ENCODE data around the gene ATP2C1. TPM values are rescaled to one million over a fixed set of nuclear protein-coding genes. Genes with fewer than 3 reads are reported as not detected.

ATP2C1 gene
- total RNA-seq, 1 donor from 2014 or later: 34.1 TPM

- peaks cover 0 to 3% of the 10 kb centered on the region in 2 donors for H3K36me3 ChIP-seq
- no peaks in the 10 kb centered on the region for H3K4me1 ChIP-seq
Measured at GRCh38 chr3:130973406-130973805, 79.5 kb downstream of the ATP2C1 start.

GRCh38 chr3:130974201-130974600 is 80.3 kb downstream of the ATP2C1 start:
- DNase-seq (ENCODE audit: extremely low spot score in 2 of 2): no peak
- no peaks in the 10 kb centered on the region for H3K9me3 ChIP-seq
- intact Hi-C loops (cut with DNase I): no loop called here
- peaks cover 0 to 3% of the 10 kb centered on the region in 2 donors for H3K36me3 ChIP-seq
- no peak overlapping the region for H3K27ac ChIP-seq
- TF ChIP-seq POLR2AphosphoS5 (IDR thresholded peaks at IDR 0.05; ENCODE audit: insufficient read depth in 1 of 2, low read depth in 1 of 2) (no peak), POLR2A (IDR thresholded peaks at IDR 0.05) (no peak)
- TF ChIP-seq, protein P1, sequence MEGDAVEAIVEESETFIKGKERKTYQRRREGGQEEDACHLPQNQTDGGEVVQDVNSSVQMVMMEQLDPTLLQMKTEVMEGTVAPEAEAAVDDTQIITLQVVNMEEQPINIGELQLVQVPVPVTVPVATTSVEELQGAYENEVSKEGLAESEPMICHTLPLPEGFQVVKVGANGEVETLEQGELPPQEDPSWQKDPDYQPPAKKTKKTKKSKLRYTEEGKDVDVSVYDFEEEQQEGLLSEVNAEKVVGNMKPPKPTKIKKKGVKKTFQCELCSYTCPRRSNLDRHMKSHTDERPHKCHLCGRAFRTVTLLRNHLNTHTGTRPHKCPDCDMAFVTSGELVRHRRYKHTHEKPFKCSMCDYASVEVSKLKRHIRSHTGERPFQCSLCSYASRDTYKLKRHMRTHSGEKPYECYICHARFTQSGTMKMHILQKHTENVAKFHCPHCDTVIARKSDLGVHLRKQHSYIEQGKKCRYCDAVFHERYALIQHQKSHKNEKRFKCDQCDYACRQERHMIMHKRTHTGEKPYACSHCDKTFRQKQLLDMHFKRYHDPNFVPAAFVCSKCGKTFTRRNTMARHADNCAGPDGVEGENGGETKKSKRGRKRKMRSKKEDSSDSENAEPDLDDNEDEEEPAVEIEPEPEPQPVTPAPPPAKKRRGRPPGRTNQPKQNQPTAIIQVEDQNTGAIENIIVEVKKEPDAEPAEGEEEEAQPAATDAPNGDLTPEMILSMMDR (IDR thresholded peaks at IDR 0.05): no peak
- no peak overlapping the region for H3K4me3 ChIP-seq
- no peaks in the 10 kb centered on the region for H3K27me3 ChIP-seq
- H3K4me1 ChIP-seq: no peaks in the 10 kb centered on the region

More at GRCh38 chr3:130973406-130973805, 79.5 kb downstream of the ATP2C1 start:
- Histone ChIP-seq H3K27me3 (no peaks in the 10 kb centered on the region), H3K9me3 (no peaks in the 10 kb centered on the region), H3K27ac (no peak overlapping the region), H3K4me3 (no peak overlapping the region)
- no peak for DNase-seq (ENCODE audit: extremely low spot score in 2 of 2)
- no peak for TF ChIP-seq POLR2A (IDR thresholded peaks at IDR 0.05)
- TF ChIP-seq POLR2AphosphoS5 (IDR thresholded peaks at IDR 0.05; ENCODE audit: insufficient read depth in 1 of 2, low read depth in 1 of 2): no peak
- TF ChIP-seq, protein P1 (IDR thresholded peaks at IDR 0.05): no peak
- intact Hi-C loops (cut with DNase I): no loop called here

DNA sequence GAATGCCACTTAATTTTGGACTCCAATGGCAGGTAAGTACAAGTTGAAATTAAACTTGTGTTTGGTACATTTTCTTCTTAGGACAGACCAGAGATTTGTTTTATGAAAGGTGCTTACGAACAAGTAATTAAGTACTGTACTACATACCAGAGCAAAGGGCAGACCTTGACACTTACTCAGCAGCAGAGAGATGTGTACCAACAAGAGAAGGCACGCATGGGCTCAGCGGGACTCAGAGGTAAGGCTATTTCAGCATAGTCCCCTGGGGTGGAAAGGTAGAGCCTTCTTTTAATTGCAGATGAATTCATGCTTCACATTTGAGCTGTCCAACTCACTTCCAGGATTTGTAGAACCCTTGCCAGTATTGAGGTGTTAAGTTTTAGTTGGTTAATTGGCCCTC is 81.4 kb downstream of the ATP2C1 start:
- Histone ChIP-seq H3K9me3 (no peaks in the 10 kb centered on the region), H3K4me1 (no peaks in the 10 kb centered on the region), H3K4me3 (no peak overlapping the region), H3K27me3 (no peaks in the 10 kb centered on the region), H3K36me3 (peaks cover 0 to 3% of the 10 kb centered on the region in 2 donors), H3K27ac (no peak overlapping the region)
- TF ChIP-seq POLR2A (IDR thresholded peaks at IDR 0.05) (no peak), POLR2AphosphoS5 (IDR thresholded peaks at IDR 0.05; ENCODE audit: insufficient read depth in 1 of 2, low read depth in 1 of 2) (no peak)
- TF ChIP-seq, protein P1 (IDR thresholded peaks at IDR 0.05): no peak
- intact Hi-C loops (cut with DNase I): no loop called here
- DNase-seq (ENCODE audit: extremely low spot score in 2 of 2): no peak

DNA sequence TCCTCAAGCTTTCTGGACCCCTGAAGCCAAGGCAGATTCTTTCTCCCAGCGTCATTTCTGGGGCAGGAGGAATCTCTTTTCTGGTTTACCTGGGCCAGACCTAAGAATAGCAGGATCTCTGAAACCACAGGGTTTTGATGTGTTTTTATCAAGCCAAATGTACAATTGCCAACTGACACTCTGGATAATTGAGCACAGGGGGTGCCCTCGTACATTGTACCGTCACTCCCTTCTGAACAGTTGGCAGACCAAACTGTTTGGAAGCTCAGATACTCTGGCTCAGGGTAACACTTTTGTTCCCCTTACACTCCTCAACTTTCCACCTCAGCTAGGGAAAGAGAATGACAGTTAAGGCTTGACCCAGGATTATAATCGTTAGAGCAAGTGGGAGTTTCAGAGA is 82.8 kb downstream of the ATP2C1 start:
- no peak for DNase-seq (ENCODE audit: extremely low spot score in 2 of 2)
- no peak overlapping the region for H3K27ac ChIP-seq

DNA sequence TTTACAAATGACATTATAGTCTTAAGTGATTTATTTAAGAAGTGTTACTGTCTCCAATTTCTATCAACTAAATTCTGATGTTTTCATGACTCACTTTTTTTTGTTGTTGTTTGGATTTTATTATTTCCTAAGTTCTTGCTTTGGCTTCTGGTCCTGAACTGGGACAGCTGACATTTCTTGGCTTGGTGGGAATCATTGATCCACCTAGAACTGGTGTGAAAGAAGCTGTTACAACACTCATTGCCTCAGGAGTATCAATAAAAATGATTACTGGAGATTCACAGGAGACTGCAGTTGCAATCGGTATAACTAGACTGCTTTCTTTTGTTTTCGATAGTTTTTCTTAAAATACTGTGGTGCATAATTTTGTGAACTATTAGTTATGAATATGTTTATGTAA is 85.2 kb downstream of the ATP2C1 start:
- H3K36me3 ChIP-seq: no peaks in the 10 kb centered on the region

More for the DNA sequence above, 82.8 kb downstream of the ATP2C1 start:
- Histone ChIP-seq H3K4me3 (no peak overlapping the region), H3K36me3 (peaks cover 0 to under 1% of the 10 kb centered on the region in 2 donors), H3K9me3 (no peaks in the 10 kb centered on the region), H3K27me3 (no peaks in the 10 kb centered on the region), H3K4me1 (no peaks in the 10 kb centered on the region)
- TF ChIP-seq, protein P1 (IDR thresholded peaks at IDR 0.05): no peak
- no peak for TF ChIP-seq POLR2A (IDR thresholded peaks at IDR 0.05)
- no peak for TF ChIP-seq POLR2AphosphoS5 (IDR thresholded peaks at IDR 0.05; ENCODE audit: insufficient read depth in 1 of 2, low read depth in 1 of 2)
- intact Hi-C loops (cut with DNase I): no loop called here

More for the DNA sequence above, 85.2 kb downstream of the ATP2C1 start:
- no peak for DNase-seq (ENCODE audit: extremely low spot score in 2 of 2)
- Histone ChIP-seq H3K27ac (no peak overlapping the region), H3K9me3 (no peaks in the 10 kb centered on the region), H3K4me3 (no peak overlapping the region), H3K27me3 (no peaks in the 10 kb centered on the region), H3K4me1 (no peaks in the 10 kb centered on the region)
- TF ChIP-seq POLR2AphosphoS5 (IDR thresholded peaks at IDR 0.05; ENCODE audit: insufficient read depth in 1 of 2, low read depth in 1 of 2): no peak
- TF ChIP-seq POLR2A (IDR thresholded peaks at IDR 0.05): no peak
- TF ChIP-seq, protein P1 (IDR thresholded peaks at IDR 0.05): no peak
- intact Hi-C loops (cut with DNase I): no loop called here
